GM19463 (cell line): ENCODE measurements around the gene EQTN.
A peak's percentile ranks its signal among the peaks of the same experiment; 100 is the strongest.

Experiments
- ATAC-seq: cut with Tn5 transposase; IDR thresholded peaks from one replicate; pipeline ENCODE4 v1.9.1; 2021; ENCODE audit warnings: mild to moderate bottlenecking, moderate library complexity; ENCODE audit not compliant: unreplicated experiment

The EQTN gene

DNA sequence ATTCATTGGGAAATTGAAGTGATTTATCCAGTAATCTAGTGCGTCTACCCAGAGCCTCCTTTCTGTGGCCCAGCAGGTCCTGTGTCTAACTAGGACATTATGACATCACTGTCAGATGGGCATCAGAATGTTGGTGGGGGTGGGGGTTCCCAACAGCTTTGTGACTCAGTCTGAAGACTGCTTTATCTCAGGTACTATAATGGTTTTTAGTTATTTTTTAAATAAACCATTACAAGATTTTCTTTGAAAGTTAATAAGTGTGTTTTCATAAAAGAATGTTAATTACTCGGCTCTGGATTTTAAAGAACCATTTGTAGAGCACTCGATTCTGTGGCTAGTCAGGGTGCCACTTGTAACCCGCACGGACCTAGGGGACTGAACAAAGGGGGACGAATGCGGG, at the start of gene EQTN:
TSS of gene EQTN (minus strand) at position 101 of the 400 bp plus-strand sequence. CDS start at position 6, 95 bp downstream.
- ATAC-seq = no peak

GRCh38 chr9:27344776-27345175, 47.8 kb upstream of the EQTN start:
- ATAC-seq = no peak

- no peak for ATAC-seq
These were observed 44.8 kb upstream of the EQTN start for GRCh38 chr9:27341545-27342294.

DNA sequence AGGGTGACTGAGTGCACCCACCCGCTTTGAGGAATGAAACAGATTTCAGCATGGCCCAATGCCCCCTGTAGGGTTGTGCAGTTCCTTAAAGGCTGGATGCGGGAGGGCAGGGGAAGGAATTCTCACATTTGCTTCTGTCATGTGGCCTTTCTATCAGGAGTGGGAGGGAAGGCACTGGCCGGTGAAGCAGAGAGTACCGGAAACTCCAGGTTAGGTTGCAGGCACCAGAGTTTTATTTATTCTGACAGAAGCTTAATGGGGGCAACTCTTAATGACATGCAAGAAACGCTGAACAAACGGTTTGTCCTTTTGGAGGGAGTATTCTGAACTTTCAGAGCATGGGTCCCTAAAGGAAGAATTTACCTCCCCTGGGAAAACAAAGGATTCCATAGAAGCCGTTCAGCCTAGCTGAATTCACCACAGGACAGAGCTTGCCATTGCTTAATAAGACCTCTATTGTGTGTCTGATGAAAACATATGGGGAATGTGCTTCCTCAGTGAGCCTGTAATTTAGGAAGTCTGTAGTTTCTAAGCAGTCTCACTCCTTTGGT, 44.1 kb upstream of the EQTN start:
- ATAC-seq = no peak

GRCh38 chr9:27340285-27340674, 43.3 kb upstream of the EQTN start:
- no peak for ATAC-seq

DNA sequence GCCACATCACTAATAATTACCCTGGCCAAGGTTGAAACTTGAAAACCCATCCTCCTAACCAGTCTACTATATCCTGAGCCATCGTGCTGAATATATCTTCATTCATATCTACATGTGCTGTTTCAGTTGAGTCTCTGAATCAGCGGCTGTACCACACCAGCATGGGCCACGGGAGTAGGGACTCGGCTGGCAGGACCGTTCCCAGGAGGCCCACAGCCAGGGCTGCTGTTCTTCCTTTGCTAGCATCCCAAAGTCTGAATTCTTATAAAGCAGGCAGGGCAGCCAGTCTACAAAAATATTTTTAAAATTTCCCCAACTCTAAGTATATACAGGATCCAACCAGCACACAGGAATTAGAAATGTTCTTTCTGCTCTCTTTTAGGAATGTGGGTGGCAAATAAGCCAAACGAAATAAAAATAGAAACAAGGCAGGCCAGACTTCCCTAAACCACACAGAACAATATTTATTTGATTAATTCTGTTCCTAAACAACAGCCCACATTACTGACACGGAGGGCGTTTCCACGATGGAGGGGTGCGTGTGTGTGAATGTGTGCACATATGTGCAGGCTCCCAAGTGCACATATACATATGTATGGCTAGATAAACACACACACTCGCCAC, 42.8 kb upstream of the EQTN start:
- ATAC-seq = no peak

DNA sequence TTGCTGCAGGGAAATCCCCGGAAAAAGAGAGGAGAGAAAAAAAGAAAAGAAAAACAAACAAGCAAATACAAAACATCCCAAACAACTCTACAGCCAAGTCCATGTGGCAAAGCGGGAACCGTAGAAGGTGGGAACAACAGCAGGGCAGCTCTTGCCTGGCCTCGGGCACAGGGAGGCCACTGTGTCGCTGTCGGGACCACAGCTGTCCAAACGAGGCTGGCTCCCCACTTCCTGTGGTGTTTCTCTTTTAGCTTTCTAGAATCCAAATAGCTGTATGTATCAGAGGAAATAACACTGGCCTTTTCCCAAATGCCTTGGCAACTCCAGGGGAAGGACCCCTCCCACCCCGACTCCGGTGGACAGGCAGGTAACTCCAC, 41.6 kb upstream of the EQTN start:
- no peak for ATAC-seq

DNA sequence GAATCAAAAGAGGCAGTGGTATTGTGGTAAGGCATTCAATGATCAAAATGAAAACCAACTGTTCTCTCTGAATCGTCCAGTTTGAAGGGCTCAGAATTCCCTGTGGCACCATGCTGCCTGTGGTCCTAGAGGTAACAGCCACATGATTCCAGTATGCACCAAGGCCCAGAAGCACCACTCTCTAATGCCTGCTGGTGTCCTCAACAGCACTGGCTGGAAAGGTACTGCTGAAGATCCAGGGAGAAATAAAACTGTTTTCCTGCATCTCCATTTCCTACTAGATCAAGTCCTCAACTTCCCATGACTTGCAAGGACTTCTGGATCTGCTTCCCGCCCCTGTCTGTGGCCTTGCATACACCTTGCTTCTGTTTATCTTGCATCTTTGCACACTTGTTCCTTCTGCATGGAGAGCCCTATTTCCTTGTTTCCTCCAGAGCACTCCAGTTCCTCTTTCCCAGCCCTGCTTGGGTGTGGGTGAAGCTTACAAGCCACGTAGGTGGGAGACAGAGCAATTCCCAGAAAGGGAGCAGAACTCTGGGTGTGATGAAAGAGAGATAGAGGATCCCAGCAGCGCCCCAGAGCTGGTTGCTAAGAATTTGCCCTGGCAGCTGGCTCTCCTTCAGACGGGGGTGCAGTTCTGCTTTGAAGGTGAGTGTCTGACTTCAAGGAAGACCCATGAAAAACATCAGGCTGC, 41.0 kb upstream of the EQTN start:
- no peak for ATAC-seq

DNA sequence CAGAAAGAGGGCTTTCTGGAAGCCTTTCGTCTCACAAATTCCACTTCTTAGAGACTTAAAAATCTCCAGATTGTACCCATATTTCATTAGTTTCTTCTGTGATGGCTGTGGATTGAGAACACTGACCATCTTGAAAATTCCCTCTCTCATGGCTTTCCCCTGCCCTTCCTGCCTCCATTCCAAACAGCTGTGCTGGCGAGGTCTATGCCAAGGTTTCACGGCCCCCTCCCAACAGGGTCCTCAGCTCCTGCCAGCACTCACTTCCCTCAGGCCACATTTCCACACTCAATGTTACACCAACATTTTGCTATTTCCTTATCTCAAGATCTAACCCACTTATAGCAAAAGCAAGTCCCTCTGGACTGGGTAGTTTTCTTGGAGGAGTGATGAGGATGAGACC, 40.3 kb upstream of the EQTN start:
- no peak for ATAC-seq

DNA sequence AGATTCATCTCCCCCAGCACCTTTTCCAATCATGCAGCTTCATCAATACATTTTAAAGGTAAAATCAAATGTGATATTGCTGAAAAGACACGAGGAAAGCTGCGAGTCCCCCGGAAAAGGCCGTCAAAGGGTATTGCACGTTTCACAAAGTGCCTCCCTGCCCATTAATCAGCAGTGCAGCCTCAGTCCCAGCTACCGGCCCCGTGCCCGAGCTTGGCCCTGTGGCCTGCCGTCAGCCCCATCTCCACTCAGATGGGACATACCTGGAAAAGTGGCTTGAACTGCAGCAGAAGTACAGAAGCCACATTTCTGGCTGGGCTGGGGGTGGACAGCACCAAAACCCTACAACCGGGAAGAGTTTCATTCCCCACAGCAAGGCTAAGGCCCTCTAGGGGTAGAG, 39.9 kb upstream of the EQTN start:
- no peak for ATAC-seq

GRCh38 chr9:27336126-27336525, 39.2 kb upstream of the EQTN start:
- no peak for ATAC-seq

GRCh38 chr9:27335075-27335474, 38.1 kb upstream of the EQTN start:
- ATAC-seq = no peak

- peak; percentile 65 for ATAC-seq
These were observed 36.5 kb upstream of the EQTN start for GRCh38 chr9:27333241-27334052.

DNA sequence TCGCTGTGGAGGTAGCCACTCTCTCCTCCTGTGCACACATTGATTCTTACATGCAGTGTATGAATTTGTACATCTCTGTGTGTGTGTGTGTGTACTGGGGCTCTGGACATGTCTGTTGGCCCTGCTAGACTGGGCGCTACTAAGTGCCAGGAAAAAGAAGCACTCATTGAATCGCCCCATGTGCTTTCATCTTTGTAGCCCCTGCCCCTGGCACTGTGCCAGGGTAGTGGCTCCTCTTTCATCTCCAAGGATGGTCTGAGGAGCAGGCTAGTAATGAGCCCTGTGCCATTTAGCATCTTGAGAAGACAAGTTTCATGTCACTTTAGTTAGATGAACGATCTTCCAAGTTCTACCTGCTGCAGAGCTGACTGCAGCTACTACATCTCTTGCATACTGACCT, 34.4 kb upstream of the EQTN start:
- ATAC-seq = no peak

GRCh38 chr9:27329291-27329690, 32.3 kb upstream of the EQTN start:
- no peak for ATAC-seq

DNA sequence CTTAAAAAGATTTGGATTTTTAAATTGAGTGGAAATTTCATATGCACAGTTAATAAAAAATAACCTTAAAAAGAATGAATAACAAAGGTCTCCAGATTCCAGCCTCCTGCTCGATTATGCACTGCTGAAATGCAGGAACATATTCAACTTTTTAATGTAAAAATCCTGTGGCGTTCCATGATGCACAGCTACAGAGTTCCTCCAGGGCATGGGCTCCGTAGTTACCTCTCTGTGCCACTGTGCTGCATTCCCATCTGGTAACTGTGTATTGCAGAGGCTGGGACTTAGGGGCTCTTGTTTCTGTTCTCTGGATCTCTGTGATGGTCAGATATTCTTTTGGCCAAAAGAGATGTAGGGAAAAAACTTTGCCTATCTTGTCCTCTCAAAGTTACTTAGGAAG, 31.5 kb upstream of the EQTN start:
- no peak for ATAC-seq

DNA sequence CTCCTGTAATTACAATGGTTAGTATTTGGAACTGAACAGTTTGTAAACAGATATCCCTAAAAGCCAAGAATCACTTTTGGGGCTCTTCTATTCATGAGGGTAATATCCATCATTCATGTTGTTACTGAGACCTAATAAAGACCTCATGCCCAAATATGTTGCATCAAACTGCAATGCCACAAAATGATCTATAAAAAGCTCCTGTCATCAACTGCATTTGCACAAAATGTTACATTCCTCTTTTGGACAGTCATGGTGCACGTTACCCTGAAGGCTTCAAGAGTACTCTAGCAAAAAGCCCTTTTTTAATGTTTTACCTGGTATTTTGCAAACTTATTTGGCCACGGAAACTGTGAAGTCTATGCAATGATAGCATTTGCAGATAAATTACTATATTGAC, 14.2 kb upstream of the EQTN start:
- ATAC-seq = no peak

DNA sequence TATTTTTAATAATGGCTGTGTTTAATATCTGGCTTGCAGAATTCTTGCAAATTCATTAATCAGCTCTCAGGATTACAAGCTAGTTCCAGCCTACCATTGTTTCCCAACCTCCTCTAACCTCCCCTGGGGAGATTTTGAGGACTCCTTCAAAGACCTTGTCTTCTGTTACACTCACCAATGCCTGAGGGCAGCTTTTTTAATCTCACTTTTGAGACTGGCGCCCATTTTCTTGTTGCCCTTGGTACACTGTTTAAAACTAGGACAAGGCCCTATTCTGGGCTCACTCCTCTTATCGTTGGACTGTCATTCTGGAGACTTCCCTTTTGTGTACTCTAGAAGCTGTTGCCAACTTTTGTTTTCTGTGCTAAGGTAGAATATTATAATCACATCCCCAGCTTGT, 13.6 kb upstream of the EQTN start:
- ATAC-seq = no peak

DNA sequence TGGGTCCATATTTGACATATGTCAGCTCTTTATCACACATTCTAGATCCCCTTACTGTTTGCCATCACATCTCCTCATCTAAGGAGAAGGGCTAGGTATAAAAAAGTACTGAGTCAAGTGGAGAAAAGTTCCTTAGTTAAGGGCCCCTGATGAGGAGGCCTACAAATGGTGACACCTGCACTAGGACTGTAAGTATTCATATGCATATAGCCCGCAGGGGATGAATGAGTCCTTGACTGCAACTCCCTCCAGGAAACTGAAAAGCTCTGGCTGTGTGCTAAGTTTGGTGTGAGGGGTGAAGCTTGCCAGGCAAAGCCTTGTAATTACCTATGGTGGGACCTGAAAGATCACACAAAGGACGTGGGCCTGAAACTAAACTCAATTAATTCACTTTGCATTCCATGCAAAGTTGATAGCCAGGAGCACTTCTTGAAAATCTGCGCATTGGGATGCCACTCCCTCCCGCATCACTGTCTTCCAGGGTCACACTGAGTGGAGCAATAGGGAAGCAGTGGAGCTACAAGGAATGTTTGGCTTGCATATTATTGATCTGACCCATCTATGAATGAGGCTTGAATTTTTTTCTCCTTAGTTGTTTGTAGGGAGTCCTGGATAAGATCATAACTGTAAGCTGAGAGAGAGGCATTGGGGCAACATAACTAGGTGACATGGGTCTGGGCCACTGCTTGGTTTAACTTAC, 11.9 kb upstream of the EQTN start:
- no peak for ATAC-seq

DNA sequence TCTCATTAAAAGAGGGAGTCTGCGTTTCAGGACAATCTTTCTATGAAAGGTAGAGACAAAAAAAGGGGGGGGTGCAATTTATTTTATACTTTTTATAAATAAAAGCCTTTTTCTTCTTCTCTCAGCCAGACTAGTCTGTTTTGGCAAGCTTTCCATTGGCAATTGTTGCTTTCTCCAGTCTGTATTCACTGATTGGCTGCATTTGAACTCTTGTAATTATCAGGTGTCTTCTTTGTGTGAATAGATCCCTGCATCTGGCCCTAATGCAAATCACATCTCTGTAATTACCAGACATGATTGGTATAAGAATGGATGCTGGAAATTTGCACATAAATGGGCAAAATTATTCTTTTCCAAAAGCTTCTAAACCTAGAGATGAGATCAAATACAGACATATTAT, 7.6 kb upstream of the EQTN start:
- no peak for ATAC-seq
